Activated CD4-positive, alpha-beta T cell treated with anti-CD3 and anti-CD28 coated beads for 1 hour (primary cell): ENCODE results near the gene ZBTB40.

Experiments
- DNase-seq: peaks from one replicate; pipeline ENCODE4 v3.0.0-alpha.2; 2020

Gene ZBTB40, protein sequence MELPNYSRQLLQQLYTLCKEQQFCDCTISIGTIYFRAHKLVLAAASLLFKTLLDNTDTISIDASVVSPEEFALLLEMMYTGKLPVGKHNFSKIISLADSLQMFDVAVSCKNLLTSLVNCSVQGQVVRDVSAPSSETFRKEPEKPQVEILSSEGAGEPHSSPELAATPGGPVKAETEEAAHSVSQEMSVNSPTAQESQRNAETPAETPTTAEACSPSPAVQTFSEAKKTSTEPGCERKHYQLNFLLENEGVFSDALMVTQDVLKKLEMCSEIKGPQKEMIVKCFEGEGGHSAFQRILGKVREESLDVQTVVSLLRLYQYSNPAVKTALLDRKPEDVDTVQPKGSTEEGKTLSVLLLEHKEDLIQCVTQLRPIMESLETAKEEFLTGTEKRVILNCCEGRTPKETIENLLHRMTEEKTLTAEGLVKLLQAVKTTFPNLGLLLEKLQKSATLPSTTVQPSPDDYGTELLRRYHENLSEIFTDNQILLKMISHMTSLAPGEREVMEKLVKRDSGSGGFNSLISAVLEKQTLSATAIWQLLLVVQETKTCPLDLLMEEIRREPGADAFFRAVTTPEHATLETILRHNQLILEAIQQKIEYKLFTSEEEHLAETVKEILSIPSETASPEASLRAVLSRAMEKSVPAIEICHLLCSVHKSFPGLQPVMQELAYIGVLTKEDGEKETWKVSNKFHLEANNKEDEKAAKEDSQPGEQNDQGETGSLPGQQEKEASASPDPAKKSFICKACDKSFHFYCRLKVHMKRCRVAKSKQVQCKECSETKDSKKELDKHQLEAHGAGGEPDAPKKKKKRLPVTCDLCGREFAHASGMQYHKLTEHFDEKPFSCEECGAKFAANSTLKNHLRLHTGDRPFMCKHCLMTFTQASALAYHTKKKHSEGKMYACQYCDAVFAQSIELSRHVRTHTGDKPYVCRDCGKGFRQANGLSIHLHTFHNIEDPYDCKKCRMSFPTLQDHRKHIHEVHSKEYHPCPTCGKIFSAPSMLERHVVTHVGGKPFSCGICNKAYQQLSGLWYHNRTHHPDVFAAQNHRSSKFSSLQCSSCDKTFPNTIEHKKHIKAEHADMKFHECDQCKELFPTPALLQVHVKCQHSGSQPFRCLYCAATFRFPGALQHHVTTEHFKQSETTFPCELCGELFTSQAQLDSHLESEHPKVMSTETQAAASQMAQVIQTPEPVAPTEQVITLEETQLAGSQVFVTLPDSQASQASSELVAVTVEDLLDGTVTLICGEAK

DNA sequence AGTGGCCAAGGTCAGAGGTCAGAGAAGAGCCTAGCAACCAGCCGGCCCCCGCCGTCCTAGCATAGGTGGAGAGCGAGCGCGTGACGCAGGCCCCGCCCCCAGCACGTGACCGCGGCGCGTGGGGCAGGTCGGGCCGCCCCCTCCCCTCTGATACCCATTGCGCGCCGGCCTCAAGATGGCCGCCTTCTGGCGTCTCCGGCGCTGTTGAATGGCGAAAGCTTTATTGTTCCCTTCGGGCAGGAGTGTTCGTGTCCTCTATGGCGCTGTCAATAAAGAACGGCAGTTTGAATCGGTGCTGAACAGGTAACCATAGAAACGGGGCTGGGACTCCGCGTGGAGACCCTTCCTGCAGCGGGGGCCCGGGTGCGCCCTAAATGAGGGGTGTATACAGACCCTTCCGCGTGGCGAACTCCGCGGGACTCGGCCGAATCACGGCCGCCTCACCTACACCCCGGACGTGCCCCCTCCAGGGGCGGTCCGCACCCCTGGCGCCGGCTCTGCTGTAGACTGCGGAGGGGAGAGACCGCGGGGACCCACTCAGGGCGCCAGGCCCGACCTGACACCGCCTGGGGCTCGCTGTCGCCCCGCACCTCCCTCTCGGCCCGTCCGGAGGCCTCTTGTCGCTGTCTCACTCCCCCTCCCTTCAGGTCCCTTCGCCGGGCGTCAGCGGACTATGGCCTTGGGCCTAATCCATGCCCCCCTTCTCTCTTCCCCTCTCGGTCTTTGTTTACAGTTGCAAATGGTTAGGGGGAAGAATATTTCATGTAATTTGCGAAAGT, at the start of gene ZBTB40:
Gene ZBTB40, plus strand, starts transcription at position 150 of the 779 bp plus-strand sequence. CDS start 38,098 bp downstream, outside the sequence.
- DNase-seq = peak; percentile 89

DNA sequence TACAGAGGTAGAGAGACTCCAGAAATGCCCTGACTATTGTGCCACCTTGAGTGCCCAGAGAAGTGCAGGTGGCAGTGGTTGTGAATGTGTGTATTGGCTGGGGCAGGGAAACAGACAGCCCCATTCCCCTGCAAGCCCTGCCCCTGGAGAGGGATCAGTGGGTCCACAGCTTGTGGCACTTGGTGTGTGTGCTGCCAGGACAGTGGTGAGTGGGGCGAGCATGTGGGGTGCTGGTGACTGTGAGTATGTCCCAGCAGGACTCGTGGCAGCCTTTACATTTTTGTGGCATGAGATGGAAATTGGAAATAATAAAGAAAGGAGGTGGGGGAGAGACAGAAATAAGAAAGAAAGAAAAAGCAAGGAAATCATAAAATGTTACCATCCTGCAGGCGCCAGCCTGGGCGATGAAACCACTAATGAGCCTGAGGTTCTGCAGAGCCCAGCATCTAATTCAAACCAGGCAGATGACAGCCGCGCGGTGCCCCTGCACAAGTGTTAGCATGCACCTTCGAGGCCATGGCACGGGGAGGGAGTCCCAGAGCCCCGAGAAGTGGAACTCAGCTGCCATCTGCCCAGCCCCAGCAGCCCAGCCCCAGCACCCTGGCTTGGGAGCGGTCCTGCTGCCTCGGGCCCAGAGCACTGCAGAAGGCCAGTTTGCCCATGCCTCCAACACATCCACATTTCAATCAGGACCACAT, 49.1 kb upstream of the ZBTB40 start:
- no peak for DNase-seq

DNA sequence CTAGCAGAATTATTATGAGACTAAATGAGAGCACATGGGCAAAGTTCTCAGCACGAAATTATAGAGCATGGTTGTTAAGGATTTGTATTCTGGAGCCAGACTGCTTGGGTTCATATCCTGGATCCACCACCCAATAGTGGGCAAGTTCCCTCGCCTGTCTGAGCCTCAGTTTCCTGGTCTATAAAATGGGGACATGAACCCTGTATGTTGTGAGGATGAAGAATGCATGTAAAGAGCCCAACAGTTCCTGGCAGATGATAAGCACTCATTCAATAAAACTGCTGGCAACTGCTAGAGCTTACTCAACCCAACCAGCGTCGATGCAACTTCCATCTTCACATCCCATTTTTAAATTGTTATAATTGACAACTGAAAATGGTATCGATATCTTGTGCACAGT, 47.2 kb upstream of the ZBTB40 start:
- DNase-seq = no peak

DNA sequence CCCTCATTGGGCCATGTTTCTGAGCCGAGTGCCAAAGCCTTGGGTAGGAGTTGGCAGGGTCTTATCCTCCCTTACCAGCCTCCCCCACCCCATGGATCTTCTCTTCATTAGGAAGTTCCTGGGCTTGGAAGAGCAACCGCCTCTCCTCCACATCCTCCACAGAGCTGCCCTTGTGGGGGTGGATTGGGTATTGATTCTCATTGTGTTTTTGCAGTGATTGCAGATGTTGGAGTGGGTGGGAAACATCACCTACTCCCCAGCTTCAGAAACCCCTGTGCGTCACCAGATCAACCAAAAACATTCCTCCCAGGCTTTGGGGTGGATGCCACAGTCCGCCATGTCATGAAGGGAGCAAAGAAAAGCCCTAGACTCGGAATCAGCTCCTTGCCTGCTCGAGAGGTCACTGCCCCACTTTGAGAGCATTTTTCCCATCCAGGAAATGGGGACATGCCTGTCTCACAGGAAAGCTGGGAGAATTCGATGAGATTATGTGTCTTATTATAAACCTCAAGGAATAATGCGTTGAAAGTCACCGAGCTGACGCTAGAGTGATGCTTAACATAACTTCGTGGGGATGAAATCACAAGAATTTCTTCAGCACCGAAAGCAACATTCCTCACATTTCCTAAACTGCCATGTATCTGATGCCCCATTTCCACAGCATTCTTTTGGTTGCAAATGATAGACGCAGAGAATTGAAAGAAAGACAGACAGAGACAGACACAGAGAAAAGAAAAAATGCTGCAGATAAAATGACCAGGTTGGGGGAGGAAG, 44.7 kb upstream of the ZBTB40 start:
- no peak for DNase-seq

DNA sequence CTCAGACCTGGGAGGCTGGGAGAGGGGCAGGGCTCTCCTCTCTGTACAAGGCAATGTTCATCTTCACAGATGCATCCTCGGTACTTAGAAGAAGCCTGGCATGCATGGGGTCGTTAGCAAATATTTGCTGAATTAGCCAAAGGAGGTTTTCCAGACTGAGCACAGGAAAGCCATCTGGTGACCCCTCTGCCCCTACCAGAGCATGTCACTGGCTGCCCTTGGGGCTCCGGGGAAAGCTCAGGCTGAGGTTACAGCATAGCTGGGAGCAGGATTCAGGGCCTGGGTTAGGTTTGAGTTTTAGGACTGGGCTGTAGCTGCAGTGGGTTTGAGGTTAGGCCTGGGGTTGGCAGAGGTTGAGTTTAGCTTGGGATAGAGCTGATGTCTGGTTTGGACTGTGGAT, 43.4 kb upstream of the ZBTB40 start:
- DNase-seq = no peak

DNA sequence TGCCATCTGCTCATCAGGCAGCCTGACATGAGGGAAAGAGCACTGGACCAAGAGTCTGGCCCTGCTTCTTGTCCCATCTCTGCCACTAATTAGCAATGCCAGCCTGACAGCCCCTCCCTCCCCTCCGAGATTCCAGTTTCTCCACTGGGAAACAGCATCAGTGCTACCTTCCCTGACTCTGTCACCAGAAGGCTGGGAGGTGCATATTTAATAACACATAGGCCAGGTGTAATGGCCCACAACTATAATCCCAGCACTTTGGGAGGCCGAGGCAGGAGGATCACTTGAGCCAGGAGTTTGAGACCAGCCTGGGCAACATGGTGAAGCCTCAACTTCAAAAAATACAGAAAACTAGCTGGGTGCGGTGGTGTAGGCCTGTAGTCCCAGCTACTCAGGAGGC, 41.2 kb upstream of the ZBTB40 start:
- no peak for DNase-seq

DNA sequence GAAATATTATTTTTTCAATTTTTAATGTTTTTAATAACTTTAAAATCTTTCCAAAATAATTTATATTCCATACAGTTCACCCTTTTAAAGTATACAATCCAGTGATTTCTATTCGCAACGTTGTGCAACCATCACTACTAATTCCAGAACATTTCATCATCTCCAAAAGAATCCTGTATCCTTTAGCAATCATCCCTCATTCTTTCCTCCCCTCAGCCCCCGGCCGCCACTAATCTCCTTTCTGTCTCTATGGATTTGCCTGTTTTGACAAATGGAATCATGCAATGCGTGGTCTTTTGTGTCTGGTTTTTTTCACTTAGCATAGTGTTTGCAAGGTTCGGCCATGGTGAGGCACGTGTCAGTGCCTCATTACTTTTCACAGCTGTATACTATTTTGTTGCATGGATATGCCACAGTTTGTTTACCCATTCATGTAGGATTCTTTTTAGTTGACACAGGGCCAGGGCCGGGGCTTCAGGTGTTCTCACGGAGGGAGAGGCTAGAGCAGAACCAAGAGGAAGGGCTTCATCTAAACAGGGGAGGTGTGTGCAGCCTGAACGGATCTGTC, 40.6 kb upstream of the ZBTB40 start:
- DNase-seq = no peak

DNA sequence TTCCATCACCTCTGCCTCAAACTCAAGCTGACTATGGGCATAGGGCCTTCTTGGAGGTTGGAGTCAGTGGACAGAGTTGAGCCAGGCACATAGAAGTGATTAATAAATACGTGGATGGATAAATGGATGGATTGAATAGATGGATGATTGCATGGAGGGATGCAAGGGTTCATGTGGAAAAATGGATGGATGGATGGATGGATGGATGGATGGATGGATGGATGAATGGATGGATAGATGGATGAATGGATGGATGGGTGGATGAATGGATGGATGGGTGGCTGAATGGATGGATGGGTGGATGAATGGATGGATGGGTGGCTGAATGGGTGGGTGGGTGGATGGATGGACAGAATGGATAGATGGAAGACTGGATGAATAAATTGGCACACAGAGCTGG, 40.1 kb upstream of the ZBTB40 start:
- DNase-seq = no peak

DNA sequence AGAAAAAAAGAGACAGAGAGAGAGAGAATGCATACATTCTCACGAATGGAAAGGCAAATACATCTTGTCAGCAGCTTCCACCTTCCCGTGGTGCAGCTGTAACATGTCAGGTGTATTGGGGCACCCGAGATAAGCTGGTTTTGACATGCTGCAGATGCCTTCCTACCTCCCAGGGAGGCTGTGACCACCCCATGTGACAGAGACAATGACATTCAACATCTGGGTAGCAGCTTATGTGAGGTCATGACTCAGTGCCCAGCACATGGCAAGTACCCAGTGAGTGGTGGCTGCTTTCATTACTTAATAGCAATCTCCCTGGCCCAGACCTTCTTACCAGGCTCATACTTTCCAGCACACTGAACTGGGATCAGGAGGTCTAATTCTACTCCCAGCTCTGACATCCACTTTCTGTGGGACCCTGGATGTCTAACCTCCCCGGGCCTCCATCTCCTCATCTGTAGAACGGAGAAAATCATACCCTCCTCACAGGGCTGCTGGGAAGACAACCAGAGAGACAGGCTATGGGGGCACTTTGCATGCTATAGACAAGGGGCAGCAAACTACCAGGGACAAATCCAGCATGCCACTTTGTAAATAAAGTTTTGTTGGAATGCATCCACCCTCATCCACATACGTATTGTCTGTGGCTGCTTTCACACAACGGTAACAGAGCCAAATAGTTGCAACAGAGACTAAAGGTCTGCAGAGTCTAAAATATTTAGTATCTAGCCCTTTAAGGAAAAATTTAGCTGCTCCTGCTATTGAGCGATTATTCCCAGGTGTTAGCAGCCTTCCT, 38.5 kb upstream of the ZBTB40 start:
- DNase-seq = no peak

DNA sequence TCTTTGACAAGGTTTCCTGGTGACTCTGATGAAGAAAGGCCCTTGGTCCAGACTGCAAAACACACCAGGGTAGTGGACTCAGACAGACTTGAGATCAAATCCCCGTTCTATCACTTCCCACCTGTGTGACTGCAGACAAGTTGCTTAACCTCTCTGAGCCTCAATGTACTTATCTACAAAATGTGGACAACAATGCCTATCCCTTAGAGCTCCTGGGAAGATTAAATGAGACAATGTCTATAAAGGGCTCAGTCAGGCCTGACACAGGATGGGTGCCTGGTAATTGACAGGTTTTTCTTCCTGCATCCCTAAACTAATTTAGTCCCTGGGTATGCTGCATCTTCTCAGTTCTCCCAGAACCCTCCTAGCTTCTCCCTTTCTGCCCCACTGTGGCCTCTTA, 37.9 kb upstream of the ZBTB40 start:
- no peak for DNase-seq

DNA sequence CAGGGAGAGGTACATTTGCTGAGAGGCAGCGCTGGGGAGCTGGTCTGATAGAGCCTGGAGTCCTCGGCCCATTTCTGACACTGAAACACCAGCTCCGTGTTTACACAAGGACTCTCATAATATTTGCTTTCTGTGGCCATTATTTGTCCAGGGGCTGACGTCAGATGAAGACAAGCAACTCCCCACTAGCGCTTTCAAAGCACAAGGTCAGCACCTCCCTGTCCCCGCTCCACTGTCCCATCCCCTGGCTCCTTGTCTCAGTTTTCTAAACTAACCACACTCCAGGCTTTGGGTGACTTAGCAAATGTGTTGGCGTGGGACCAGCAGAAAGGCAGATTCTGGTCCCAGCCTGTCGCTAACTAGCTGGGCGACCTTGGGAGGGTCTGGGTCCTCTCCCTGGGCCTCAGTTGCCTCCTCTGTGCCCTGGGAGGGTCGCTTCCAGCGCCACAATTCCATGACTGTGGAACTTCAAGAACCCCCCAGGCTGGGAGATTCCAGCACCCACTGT, 37.4 kb upstream of the ZBTB40 start:
- DNase-seq = no peak

DNA sequence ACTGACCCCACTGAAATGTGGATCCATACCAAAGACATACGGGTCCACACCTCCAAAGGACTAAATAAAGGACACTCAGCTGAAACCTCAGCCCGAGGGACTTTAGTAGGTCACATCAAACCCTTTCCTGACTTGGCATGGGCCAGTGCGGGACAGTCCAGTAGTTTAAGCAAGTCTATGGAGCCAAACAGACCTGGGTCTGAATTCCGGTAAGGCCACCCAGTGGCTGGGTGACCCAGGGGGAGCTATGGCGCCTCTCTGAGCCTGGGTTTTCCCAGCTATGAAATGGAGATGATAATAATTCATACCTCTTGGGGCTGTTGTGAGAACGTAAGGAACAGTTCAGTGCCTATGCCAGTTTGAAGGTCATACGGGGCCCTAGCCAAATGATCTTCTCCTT, 36.2 kb upstream of the ZBTB40 start:
- no peak for DNase-seq

DNA sequence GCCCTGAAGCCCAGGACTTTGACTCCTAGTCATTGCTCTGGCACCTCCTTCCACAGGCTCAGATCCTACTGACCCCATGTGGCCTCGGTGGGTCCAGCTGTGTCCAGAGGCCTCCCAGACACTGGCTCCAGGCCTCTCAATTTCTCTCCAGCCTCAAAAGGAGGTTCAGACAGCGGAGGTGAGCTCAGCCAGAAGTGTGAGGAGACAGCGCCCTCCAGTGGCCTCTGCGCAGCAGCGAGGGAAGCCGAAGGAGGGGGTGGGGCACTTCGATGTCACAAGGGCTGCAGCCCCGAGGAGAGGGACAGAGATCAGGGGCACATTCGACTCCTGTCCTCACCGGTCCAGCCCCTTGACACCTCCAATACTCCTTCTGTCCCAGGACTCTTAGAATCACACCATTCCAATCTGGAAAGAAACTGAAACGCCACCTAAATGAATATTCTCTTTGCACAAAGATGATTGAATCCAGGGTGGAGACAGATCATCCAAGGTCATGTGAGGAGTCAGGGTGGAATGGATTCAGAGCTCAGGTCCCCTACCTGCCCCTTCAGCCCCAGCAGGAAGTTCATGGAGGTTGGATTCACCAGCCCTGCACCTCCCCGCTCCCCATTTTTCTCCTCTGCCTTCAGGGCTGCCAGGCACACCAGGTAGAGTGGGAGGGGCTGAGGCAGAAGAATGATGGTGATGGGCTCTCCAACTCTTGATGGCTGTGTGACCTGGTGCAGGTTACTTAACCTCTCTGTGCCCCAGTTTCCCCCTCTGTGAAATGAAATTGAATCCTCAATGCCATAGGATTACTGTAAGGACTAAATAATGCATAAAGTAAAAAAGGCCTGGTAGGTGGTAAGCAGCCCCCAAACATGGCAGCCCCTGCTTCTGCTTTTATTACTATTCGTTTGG, 34.8 kb upstream of the ZBTB40 start:
- peak; percentile 50 for DNase-seq

DNA sequence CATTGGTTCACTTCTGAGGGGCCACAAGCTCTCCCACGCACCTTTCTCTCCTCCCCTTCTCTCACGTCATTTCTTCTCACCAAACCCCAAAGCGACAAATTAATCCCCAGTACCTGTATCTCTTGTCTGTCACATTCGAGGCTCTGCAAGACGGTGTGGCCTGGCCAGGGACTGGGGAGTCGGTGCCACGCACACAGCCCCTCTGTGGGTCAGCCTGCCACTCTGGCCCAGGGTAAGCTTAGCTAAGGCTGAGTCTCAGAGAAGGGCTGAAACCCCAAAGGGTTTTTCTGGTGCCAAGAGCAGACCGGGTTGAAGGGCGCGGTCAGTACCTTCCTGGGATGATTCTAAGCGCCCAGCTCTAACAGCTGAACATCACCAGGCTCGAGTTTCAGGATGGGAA, 34.2 kb upstream of the ZBTB40 start:
- DNase-seq = no peak

DNA sequence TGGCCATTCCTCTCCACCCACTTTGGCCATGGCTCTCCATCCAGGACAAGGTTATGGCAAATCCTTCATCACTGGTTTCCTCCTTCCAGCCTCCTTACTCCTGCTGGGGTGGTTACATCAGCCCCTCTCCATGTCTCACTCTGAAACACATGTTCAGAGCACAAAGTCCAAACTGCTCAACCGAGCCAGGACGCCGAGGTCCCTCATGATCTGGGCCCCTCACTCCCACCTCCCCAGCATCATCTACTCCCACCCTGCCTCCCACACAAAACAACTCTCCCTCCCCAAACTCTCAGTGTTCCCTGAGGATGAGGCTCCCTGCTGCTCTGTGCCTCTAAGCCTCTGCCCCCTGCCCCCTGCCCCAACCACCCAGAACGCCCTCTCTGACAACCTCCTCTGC, 33.3 kb upstream of the ZBTB40 start:
- DNase-seq = no peak

DNA sequence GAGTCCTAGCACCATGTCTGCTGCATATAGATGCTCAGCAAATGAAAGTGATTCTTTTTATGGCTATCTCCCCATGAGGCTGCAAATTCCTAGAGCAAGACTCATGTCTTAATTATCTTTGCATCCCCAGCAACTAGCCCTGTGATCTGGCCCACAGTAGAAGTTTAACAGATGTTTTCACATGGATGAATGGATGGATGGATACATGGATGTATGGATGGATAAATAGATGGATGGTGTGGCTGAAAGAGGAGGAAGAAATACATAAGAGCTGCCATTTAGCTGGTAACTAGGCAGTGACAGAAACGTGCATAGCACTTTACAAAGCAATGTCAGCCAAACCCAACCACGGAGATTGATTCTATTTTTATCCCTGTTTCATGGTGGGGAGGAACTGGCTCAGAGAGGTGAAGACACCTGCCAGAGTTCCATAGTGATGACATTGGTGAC, 32.7 kb upstream of the ZBTB40 start:
- no peak for DNase-seq

DNA sequence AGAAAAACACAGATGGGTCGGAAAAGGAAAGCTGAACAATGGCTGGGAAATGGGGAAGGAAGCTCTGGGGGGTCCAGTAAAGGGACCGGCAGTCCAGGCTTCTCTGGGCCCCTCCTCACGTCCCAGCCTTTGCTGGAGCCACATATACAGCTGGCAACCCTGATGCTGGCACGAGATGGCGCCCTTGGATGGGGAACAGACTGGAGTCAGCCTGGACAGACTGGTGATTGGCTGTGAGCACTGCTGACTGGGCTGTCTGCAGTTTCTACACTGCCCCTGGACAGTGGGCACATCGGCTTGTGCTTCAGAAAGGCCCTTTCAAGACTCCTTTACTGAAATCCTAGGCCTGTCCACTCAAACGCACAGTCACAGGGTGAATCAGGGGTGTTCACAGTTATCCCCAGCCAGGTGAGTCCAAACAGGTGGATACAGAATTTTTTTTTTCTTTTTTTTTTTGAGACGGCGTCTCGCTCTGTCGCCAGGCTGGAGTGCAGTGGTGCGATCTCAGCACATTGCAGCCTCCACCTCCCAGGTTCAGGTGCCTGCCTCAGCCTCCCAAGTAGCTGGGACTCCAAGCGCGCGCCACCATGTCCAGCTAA, 31.1 kb upstream of the ZBTB40 start:
- peak; percentile 32 for DNase-seq

DNA sequence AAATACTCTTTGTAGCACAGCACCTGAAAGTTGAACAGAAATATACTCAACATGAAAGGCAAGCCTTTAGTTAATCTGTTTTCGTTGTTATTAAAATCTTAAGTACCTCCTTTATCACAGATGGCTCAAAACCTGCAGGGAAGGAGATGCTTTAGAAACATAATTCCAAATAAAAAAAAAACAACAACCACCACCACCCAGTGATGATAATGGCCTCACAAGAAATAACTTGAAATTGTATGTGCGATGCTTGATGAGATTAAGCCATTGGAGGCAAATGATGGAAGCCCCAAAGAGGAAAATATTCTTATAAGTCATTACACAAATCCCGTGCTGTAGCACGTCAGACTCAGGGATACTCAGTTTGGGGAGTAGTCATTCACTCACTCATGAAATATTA, 24.9 kb upstream of the ZBTB40 start:
- DNase-seq = no peak
